GM23338 (cell line): ENCODE data around the gene MGAT5. TPM values are rescaled to one million over a fixed set of nuclear protein-coding genes. Genes with fewer than 3 reads are reported as not detected.

ENCODE experiments used
- ATAC-seq: fragments of 200-7000 bp; cut with Tn5 transposase; 3 replicates; pipeline ENCODE4 v1.9.1; 2020
- DNase-seq: peaks from one replicate; pipeline ENCODE4 v3.0.0-alpha.2; 2015; ENCODE audit warnings: low spot score
- H2AFZ ChIP-seq: fragments of 200-600 bp; sonication (generic); 2 replicates; pipeline ENCODE4 v1.8.0; 2016; ENCODE audit warnings: antibody characterized with exemption, mild to moderate bottlenecking, moderate library complexity
- H3F3A ChIP-seq: fragments of 200-600 bp; sonication (generic); replicated peaks from 2 replicates; pipeline ENCODE4 v1.8.0; 2017; ENCODE audit warnings: antibody characterized with exemption, mixed run types, low read depth
- H3K27ac ChIP-seq: fragments of 200-600 bp; sonication (generic); 2 replicates; pipeline ENCODE4 v1.6.1; 2016; ENCODE audit warnings: low read depth
- H3K27me3 ChIP-seq: fragments of 200-600 bp; sonication (generic); 2 replicates; pipeline ENCODE4 v1.8.0; 2016; ENCODE audit warnings: mild to moderate bottlenecking, mixed run types, moderate library complexity; ENCODE audit not compliant: insufficient read depth
- H3K36me3 ChIP-seq: fragments of 200-600 bp; sonication (generic); 2 replicates; pipeline ENCODE4 v1.8.0; 2016; ENCODE audit warnings: mild to moderate bottlenecking; ENCODE audit not compliant: insufficient read depth
- H3K4me1 ChIP-seq: fragments of 200-600 bp; sonication (generic); 2 replicates; pipeline ENCODE4 v1.8.0; 2016; ENCODE audit warnings: mild to moderate bottlenecking, moderate library complexity; ENCODE audit not compliant: insufficient read depth
- H3K4me2 ChIP-seq: fragments of 200-600 bp; sonication (generic); 2 replicates; pipeline ENCODE4 v1.7.1; 2017; ENCODE audit warnings: mixed run types
- H3K4me3 ChIP-seq: fragments of 200-600 bp; sonication (generic); 2 replicates; pipeline ENCODE4 v1.6.1; 2016; ENCODE audit warnings: mixed run types
- H3K79me2 ChIP-seq: fragments of 200-600 bp; sonication (generic); replicated peaks from 2 replicates; pipeline ENCODE4 v1.8.0; 2017; ENCODE audit warnings: mild to moderate bottlenecking; ENCODE audit not compliant: insufficient read depth
- H3K9me2 ChIP-seq: fragments of 200-600 bp; sonication (generic); 2 replicates; pipeline ENCODE4 v1.8.0; 2017; ENCODE audit not compliant: insufficient read depth
- H4K20me1 ChIP-seq: fragments of 200-600 bp; sonication (generic); replicated peaks from 2 replicates; pipeline ENCODE4 v1.8.0; 2017; ENCODE audit warnings: mild to moderate bottlenecking; ENCODE audit not compliant: insufficient read depth
- H3K27ac Mint-ChIP-seq: 2 replicates; pipeline ENCODE4 v1.8.0; 2020; ENCODE audit warnings: inconsistent platforms, mild to moderate bottlenecking, moderate library complexity, mixed read lengths
- H3K27me3 Mint-ChIP-seq: 3 replicates; pipeline ENCODE4 v1.8.0; 2022; ENCODE audit warnings: low read depth, mild to moderate bottlenecking, moderate library complexity, mixed read lengths, inconsistent platforms; ENCODE audit not compliant: insufficient read depth, poor library complexity
- H3K36me3 Mint-ChIP-seq: 3 replicates; pipeline ENCODE4 v1.8.0; 2021; ENCODE audit warnings: low read depth, mild to moderate bottlenecking, inconsistent platforms, moderate library complexity, mixed read lengths
- H3K4me1 Mint-ChIP-seq: 3 replicates; pipeline ENCODE4 v1.8.0; 2020; ENCODE audit warnings: mild to moderate bottlenecking, inconsistent platforms, mixed read lengths
- H3K4me3 Mint-ChIP-seq: 3 replicates; pipeline ENCODE4 v1.8.0; 2021; ENCODE audit warnings: moderate library complexity, mild to moderate bottlenecking, inconsistent platforms, mixed read lengths
- H3K9me3 Mint-ChIP-seq: 3 replicates; pipeline ENCODE4 v1.8.0; 2020; ENCODE audit warnings: moderate library complexity, mild to moderate bottlenecking, inconsistent platforms, mixed read lengths
- CREB1 ChIP-seq: fragments of 250-450 bp; sonication (Bioruptor Pico); IDR thresholded peaks from 2 replicates; pipeline ENCODE4 v1.5.0; 2020; ENCODE audit warnings: low read depth, mild to moderate bottlenecking, moderate library complexity
- CTCF ChIP-seq, 2 experiments: fragments of 200-600 bp in 1 of 2; sonication (generic) in 1 of 2; conservative IDR thresholded peaks; 2 replicates each; pipeline versions ENCODE4 v1.5.1 to v1.6.1; 2016 to 2017; ENCODE audit warnings: antibody characterized with exemption in 2 of 2, low read depth in 2 of 2, mild to moderate bottlenecking in 2 of 2, moderate library complexity in 1 of 2
- ETS1 ChIP-seq: IDR thresholded peaks from 2 replicates; pipeline ENCODE4 v1.6.1; 2016; ENCODE audit warnings: antibody characterized with exemption
- JUNB ChIP-seq: IDR thresholded peaks from one replicate; pipeline ENCODE4 v1.6.1; 2016; ENCODE audit warnings: antibody characterized with exemption; ENCODE audit not compliant: unreplicated experiment
- NANOG ChIP-seq: IDR thresholded peaks from 2 replicates; pipeline ENCODE4 v1.6.1; 2016; ENCODE audit warnings: antibody characterized with exemption, borderline replicate concordance
- POLR2AphosphoS5 ChIP-seq: IDR thresholded peaks from 2 replicates; pipeline ENCODE4 v1.6.1; 2016; ENCODE audit warnings: antibody characterized with exemption, low read depth
- REST ChIP-seq: IDR thresholded peaks from one replicate; pipeline ENCODE4 v1.6.1; 2018; ENCODE audit warnings: antibody characterized with exemption; ENCODE audit not compliant: unreplicated experiment
- STAT1 ChIP-seq: IDR thresholded peaks from one replicate; pipeline ENCODE4 v1.6.1; 2016; ENCODE audit warnings: antibody characterized with exemption; ENCODE audit not compliant: unreplicated experiment
- ZNF114 ChIP-seq: fragments of 250-450 bp; sonication (Bioruptor Pico); IDR thresholded peaks from 2 replicates; pipeline ENCODE4 v1.5.0; 2020; ENCODE audit warnings: mild to moderate bottlenecking, moderate library complexity
- ZNF331 ChIP-seq: fragments of 250-450 bp; sonication (Bioruptor Pico); IDR thresholded peaks from 2 replicates; pipeline ENCODE4 v1.5.0; 2020; ENCODE audit warnings: low read depth, mild to moderate bottlenecking, moderate library complexity
- ZNF462 ChIP-seq: fragments of 250-450 bp; sonication (Bioruptor Pico); IDR thresholded peaks from 2 replicates; pipeline ENCODE4 v1.5.0; 2020; ENCODE audit warnings: mild to moderate bottlenecking, moderate library complexity
- polyA plus RNA-seq: library from polyadenylated mRNA; unstranded; fragments of >200 nt; fragmentation: Nextera tagmentation; extraction: Ambion mirVana; gene quantifications from 2 replicates; pipeline ENCODE4 v1.2.1, GENCODE V29; 2016
- total RNA-seq: library from RNA; depleted of rRNA; stranded (reverse); fragments of >200 nt; shearing (Covaris generic); gene quantifications from 2 replicates; pipeline ENCODE4 v1.2.3, GENCODE V29; 2014

MGAT5 gene
- total and polyA plus RNA-seq, 2 experiments from 2014 or later = 4.6 to 27.6 TPM

- Mint-ChIP-seq H3K9me3 (no peaks in the 10 kb centered on the region), H3K27me3 (peaks cover 5% of the 10 kb centered on the region), H3K36me3 (no peaks in the 10 kb centered on the region), H3K4me3 (no peak overlapping the region), H3K4me1 (peaks cover 21% of the 10 kb centered on the region), H3K27ac (no peak overlapping the region)
- Histone ChIP-seq H3K27me3 (no peaks in the 10 kb centered on the region), H3F3A (no peaks in the 10 kb centered on the region), H2AFZ (no peak overlapping the region), H4K20me1 (peaks cover 12% of the 10 kb centered on the region; the same call in 1 of the 2 replicates), H3K27ac (no peak overlapping the region), H3K4me3 (no peak overlapping the region), H3K79me2 (no peaks in the 10 kb centered on the region; the same call in 1 of the 2 replicates), H3K4me2 (no peak overlapping the region), H3K4me1 (peaks cover 22% of the 10 kb centered on the region), H3K9me2 (no peaks in the 10 kb centered on the region), H3K36me3 (no peaks in the 10 kb centered on the region)
- ATAC-seq (no peak), DNase-seq (no peak)
- TF ChIP-seq STAT1 (no peak), ZNF462 (CRISPR knock-in tag) (no peak), ZNF331 (CRISPR knock-in tag) (no peak), POLR2AphosphoS5 (no peak), JUNB (no peak), ETS1 (no peak), CTCF (conservative IDR thresholded peaks at IDR 0.05; ENCODE audit: low read depth in 2 of 2) (no peak), CREB1 (CRISPR knock-in tag) (no peak), ZNF114 (CRISPR knock-in tag) (no peak), NANOG (no peak), REST (no peak)
Measured at GRCh38 chr2:134271758-134272157, 17.9 kb downstream of the MGAT5 start.
